Left renal pelvis (tissue), 4 donors: ENCODE measurements around the gene MRPL49. TPM values are rescaled to one million over a fixed set of nuclear protein-coding genes. Genes with fewer than 3 reads are reported as not detected.

Source experiments
- DNase-seq, 4 donors: peaks; one replicate each; pipeline ENCODE4 v3.0.0-alpha.2; 2013; ENCODE audit warnings: low read depth in 4 of 4, low spot score in 3 of 4
- polyA plus RNA-seq, 4 donors: library from polyadenylated mRNA; unstranded; fragments of 120-200 nt; gene quantifications; one replicate each; pipeline ENCODE4 v1.2.1, GENCODE V29; 2013; ENCODE audit not compliant: insufficient read length in 4 of 4

The MRPL49 gene
- polyA plus RNA-seq: 10 to 100 TPM; 36.9 to 59.1 (median 56.3) TPM

DNA sequence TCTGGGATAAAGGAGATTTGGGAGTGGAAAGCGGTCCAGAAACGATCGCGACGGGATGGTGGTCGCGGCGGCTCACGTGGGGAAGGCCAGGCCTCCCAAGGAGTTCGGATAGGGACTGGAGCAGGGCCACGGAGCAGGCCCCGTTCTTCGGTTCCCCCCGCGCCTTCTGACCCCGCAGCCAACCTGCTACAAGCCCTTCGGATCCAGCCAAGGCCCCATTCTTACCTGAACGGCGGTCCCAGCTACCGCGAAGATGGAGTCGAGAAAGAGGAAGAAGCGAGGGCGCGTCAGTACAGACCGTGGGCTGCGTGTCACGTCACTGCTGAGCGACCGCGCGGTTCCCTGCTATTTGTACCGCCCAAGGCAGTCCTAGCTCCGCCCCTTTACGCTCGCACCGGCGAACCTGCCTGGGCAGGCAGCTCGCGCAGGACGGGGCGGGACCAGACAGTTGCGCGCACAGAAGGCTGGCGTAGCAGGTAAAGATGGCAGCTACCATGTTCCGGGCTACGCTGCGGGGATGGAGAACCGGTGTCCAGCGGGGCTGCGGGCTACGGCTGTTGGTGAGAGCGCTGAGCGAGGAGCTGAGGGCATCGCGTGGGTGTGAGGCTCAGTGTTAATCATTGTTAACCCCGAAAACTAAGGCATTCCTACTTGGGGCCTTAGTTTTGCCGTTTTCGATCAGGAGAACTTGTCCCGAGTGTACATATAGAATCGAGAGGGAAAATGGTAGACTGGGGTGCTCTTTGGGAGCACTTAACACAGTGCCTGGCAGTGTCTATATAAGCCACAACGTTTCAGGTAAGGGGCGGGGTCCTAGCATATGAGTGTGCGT is at the start of gene MRPL49, which contains the start of gene FAU:
TSS of gene MRPL49 (plus strand) at position 457 of the 832 bp plus-strand sequence. CDS start at position 483, 26 bp downstream.
TSS of gene FAU (minus strand) at position 270 of the 832 bp plus-strand sequence. CDS start 321 bp downstream, outside the sequence.
- DNase-seq: peak; percentile 91 to 94 (median 92)

GRCh38 chr11:65072631-65072966 is 49.5 kb upstream of the MRPL49 start:
- DNase-seq: no peak

DNA sequence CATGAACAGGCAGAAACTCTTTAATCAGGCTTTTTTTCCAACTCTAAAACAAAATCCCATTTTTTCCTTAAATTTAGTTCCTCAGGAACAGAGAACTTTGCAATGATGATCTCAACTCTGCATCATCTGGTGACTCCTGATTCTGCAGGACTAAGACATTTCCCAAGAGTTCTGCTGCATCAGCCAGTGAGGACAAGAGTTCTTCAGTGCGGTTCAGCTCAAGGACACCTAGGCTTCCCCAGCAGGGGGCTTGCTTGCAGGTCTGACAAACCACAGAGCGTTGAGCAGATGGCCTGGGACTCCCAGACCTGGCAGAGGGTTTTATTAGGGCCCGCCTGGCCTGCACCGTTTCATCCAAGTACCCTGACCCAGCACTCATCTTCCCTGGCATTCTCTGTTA is 44.7 kb upstream of the MRPL49 start:
- no peak for DNase-seq

DNA sequence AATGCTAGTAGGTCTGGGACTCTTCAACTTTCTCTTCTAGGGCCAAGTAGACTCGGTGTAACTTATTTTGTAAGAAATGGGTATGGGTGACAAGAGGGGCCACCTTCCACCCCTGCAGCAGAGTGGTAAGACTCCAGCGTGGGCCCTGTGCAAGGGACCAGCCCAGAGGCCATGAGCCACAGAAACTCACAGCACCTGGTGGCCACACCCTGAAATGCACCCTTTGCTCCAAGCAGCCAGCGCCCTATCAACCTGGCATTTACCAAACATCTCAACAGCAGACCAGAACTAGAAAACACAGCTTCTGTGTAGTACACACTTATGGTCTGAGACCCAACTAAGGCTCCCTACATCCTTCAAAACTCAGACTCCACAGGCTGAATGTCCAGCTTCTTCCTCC is 44.0 kb upstream of the MRPL49 start:
- DNase-seq: no peak

- DNase-seq: no peak
These were observed 43.3 kb upstream of the MRPL49 start for GRCh38 chr11:65078786-65079342.

- DNase-seq: no peak
These were observed 38.8 kb upstream of the MRPL49 start for GRCh38 chr11:65083134-65083833.

DNA sequence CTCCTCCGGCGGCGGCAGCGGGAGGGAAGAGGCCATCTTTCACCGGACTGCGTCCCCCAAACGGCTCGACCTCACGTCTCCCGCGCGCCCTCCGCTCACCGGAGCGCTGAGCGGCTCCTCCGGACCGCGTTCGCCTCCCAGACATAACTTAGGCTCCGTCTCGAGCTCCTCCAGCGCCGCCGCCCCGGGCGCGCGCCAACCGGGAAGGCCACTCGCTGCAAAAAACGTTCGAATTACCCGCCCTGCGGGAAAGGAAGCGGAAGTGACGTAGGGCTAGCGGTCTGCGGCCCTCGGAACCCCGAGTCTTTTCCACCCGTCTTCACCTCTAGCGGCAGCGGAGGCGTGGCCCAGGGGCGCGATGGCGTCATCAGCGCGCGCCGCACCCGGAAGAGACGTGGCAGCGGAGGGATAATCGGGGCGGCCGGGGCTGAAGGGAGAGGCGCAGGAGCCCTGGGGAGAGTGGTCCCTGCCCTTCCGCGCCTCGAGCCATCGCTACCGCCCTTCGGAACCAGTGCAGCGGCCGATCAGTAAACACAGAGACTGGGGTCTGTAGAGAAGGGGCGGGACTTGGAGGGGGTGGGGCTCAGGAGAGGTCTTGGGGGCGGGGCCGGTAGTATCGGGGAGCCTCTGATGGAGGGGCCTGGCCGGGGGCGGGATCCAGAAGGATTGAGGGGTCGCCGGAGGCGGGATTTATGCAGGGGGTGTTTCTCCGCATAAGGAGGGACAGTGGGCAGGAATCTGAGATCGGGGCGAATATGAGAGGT is 38.1 kb upstream of the MRPL49 start, which contains the start of the genes CDCA5 and ZFPL1:
TSS of gene CDCA5 (minus strand) at position 207 of the 764 bp plus-strand sequence. CDS start at position 145, 62 bp downstream.
TSS of gene ZFPL1 (plus strand) at position 389 of the 764 bp plus-strand sequence. CDS start 477 bp downstream, outside the sequence.
- peak; percentile 85 to 92 (median 88) for DNase-seq

GRCh38 chr11:65084598-65085375 is 37.3 kb upstream of the MRPL49 start:
- no peak for DNase-seq

- DNase-seq: no peak
These were observed 36.7 kb upstream of the MRPL49 start for GRCh38 chr11:65085446-65085845.

- DNase-seq: no peak
These were observed 35.3 kb upstream of the MRPL49 start for GRCh38 chr11:65086809-65087208.

GRCh38 chr11:65087216-65087615 is 34.9 kb upstream of the MRPL49 start:
- DNase-seq: no peak

DNA sequence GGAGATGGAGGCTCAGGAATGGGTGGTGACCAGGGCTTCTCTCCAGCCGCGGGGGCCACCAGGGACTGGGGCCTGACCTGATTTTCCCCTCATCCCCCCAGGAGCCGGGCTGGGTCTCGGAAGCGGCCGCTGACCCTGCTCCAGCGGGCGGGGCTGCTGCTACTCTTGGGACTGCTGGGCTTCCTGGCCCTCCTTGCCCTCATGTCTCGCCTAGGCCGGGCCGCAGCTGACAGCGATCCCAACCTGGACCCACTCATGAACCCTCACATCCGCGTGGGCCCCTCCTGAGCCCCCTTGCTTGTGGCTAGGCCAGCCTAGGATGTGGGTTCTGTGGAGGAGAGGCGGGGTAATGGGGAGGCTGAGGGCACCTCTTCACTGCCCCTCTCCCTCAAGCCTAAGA is 34.3 kb upstream of the MRPL49 start:
- DNase-seq: no peak

DNA sequence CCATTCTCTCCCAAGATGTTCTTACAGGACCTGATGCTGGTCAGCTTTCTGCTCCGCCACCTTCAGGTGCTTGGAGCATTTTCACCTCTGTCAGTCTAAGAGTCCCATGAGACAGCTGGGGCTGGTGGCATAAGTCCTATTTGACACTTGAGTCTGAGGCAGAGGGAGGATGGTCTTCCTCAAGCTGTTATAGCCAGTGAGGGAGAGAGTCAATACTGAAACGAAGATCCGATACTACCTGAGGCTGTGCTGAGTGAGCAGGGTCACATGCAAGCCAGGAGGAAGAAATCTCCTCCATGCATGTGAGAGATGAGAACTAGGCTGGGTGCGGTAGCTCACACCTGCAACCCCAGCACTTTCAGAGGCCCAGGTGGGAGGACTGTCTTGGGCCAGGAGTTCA is 32.5 kb upstream of the MRPL49 start:
- DNase-seq: no peak

DNA sequence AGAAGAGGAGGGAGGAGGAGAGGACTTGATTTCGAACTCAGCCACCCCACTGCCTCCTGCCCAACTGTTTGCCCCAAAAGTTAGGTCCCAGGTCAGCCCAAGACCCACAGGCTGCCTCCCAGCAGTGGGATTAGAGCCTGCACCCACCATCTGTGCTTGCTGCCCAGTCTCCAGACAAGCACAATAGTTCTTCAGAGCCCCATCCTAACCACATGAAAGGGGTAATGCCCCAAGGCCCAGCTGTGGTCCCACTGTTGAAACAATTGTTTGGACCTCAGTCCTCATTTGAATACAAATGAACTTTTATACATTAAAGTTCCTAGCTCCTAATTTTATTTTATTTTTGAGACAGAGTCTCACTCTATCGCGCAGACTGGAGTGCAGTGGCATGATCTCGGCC is 31.5 kb upstream of the MRPL49 start:
- no peak for DNase-seq

DNA sequence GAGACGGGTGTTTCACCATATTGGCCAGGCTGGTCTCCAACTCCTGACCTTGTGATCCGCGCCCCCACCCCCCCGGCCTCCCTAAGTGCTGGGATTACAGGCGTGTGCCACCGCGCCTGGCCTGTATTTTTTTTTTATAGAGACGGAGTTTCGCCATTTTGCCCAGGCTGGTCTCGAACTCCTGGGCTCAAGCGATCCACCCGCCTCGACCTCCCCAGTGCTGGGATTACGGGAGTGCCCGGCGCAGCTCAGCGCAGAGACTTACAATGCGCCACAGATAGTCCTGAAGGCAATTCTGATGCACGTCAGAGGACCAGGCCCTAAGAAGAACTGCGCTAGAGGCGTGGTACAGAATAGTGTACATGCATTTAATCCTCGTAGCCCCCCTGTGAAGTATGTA is 26.7 kb upstream of the MRPL49 start:
- DNase-seq: no peak

- peak in 3 of 4 donors; percentile 82 to 85 (median 84) for DNase-seq
These were observed 25.9 kb upstream of the MRPL49 start, which contains the start of gene VPS51 for GRCh38 chr11:65095974-65096806. Gene VPS51, plus strand, starts transcription at chr11:65096214. Its CDS starts 37 bp downstream, at chr11:65096251.

DNA sequence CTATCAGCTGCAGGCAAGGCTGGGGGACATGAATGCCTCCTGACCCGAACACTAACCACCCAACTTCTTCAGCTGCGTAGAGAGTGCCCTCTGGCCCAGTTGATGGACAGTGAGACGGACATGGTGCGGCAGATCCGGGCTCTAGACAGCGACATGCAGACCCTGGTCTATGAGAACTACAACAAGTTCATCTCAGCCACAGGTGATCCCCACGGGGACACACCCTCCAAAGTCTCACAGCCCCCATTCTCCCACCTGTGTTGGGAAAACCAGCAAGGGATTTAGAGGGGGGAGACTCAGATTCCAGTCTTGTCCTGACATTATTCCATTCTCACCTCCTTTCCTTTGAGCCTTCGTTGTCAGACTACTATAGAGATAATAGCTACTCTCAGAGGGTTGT is 25.2 kb upstream of the MRPL49 start:
- no peak for DNase-seq

DNA sequence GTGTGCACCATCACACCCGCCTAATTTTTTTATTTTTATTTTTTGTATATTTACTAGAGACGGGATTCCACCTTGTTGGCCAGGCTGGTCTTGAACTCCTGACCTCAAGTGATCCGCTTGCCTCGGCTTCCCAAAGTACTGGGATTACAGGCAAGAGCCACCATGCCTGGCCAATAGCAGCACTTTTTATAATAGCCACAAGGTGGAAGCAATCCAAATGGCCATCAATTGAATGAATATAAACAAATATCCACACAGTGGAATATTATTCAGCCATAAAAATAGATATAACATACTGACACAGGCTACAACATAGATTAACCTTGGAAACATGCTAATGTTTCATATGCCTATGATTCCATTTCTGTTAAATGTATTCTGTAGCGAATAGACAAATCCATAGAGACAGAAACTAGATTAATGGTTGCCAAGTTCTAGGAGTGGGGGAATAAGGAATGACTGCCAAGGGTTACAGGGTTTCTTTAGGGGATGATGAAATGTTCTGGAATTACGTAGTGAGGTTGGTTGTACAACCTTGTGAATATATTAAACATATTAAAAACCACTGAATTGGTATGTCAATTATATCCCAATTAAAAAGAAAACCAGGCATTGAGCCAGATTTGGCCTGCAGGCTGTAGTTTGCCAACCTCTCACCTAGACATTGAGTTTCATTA is 21.3 kb upstream of the MRPL49 start:
- DNase-seq: no peak
